ENCODE measurements around the gene CUX1.

GRCh38 chr7:101915000-101915399 is 97.6 kb downstream of the CUX1 start:
- TF ChIP-seq CTCF (IDR thresholded peaks at IDR 0.05), result no peak
- TF ChIP-seq POLR2A (IDR thresholded peaks at IDR 0.05), result no peak

Measured in uterus (tissue), 2 donors.